ENCODE measurements around the gene HACD1.
"Not testable (repeated sequence)": the region's sequence is repeated elsewhere in the genome, so short reads cannot be mapped to it uniquely, and the experiment has no call there.

Gene HACD1

GRCh38 chr10:17640331-17640816 lies 23.2 kb upstream of the HACD1 start:
- no peak for DNase-seq

GRCh38 chr10:17637869-17638268 lies 20.7 kb upstream of the HACD1 start:
- DNase-seq = no peak

GRCh38 chr10:17633353-17633752 lies 16.2 kb upstream of the HACD1 start:
- DNase-seq = no peak

GRCh38 chr10:17632590-17632989 lies 15.4 kb upstream of the HACD1 start:
- not testable (repeated sequence) for DNase-seq

GRCh38 chr10:17626656-17627055 lies 9.5 kb upstream of the HACD1 start:
- no peak for DNase-seq

GRCh38 chr10:17624996-17625395 lies 7.8 kb upstream of the HACD1 start:
- no peak for DNase-seq

- DNase-seq = no peak
These were observed 4.9 kb upstream of the HACD1 start for GRCh38 chr10:17622061-17622460.

- DNase-seq = peak; percentile 25
These were observed 657 bp downstream of the HACD1 start for GRCh38 chr10:17616403-17617030.

GRCh38 chr10:17609523-17610079 lies 7.6 kb downstream of the HACD1 start:
- no peak for DNase-seq

GRCh38 chr10:17607603-17608332 lies 9.4 kb downstream of the HACD1 start:
- DNase-seq = peak; percentile 38

GRCh38 chr10:17607060-17607459 lies 10.1 kb downstream of the HACD1 start:
- no peak for DNase-seq

- no peak for DNase-seq
These were observed 10.6 kb downstream of the HACD1 start for GRCh38 chr10:17606547-17607040.

GRCh38 chr10:17605936-17606335 lies 11.2 kb downstream of the HACD1 start:
- no peak for DNase-seq

- DNase-seq = no peak
These were observed 18.1 kb downstream of the HACD1 start for GRCh38 chr10:17599089-17599488.

GRCh38 chr10:17597386-17597785 lies 19.8 kb downstream of the HACD1 start:
- DNase-seq = no peak

GRCh38 chr10:17590969-17591645 lies 26.1 kb downstream of the HACD1 start:
- no peak for DNase-seq

GRCh38 chr10:17589316-17589715 lies 27.9 kb downstream of the HACD1 start:
- not testable (repeated sequence) for DNase-seq

GRCh38 chr10:17588420-17588819 lies 28.8 kb downstream of the HACD1 start:
- DNase-seq = no peak

- DNase-seq = not testable (repeated sequence)
These were observed 29.9 kb downstream of the HACD1 start for GRCh38 chr10:17587321-17587720.

GRCh38 chr10:17586821-17587234 lies 30.3 kb downstream of the HACD1 start:
- no peak for DNase-seq

- DNase-seq = no peak
These were observed 32.2 kb downstream of the HACD1 start for GRCh38 chr10:17585016-17585415.

GRCh38 chr10:17580885-17581284 lies 36.3 kb downstream of the HACD1 start:
- no peak for DNase-seq

- DNase-seq = no peak
These were observed 38.6 kb downstream of the HACD1 start for GRCh38 chr10:17578603-17579002.
